ENCODE data around the gene LAMA2. TPM values are rescaled to one million over a fixed set of nuclear protein-coding genes. Genes with fewer than 3 reads are reported as not detected.

LAMA2 gene
- total and polyA plus RNA-seq, 8 donors = 3.4 to 110 (median 31.6) TPM

DNA sequence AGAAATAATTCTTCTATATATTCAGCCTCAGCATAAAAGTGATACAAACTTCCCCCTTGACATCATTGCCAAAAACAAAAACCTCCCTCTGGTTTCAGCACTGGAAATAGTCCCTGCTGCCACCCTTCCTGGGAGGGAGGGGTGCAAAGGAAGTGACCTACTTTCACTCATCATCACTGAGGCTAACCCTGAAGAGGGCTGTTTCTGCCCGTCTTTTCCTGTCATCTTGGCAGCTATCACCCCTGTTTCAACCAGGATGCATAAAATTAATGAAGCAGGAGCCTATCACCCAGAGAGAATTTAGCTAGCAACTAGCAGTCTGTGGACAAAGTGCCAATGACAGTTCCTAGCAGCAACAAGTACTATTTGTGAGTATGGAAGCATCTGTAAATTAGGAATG lies 397.8 kb downstream of the LAMA2 start:
- 45 to 73% (median 50%) methylated on average over 1 of the region's 1 CpG for WGBS, 5 donors
- H3K27ac ChIP-seq = no peak overlapping the region
- no peaks in the 10 kb centered on the region for H3K27me3 ChIP-seq
- TF ChIP-seq EP300 (IDR thresholded peaks at IDR 0.05) = no peak
- no peak for TF ChIP-seq CTCF (IDR thresholded peaks at IDR 0.05)
- TF ChIP-seq POLR2A (IDR thresholded peaks at IDR 0.05) = no peak
- TF ChIP-seq POLR2AphosphoS5 (IDR thresholded peaks at IDR 0.05) = no peak
- H3K4me1 ChIP-seq = peaks cover 0 to 5% (median 0%) of the 10 kb centered on the region in 4 donors
- peaks cover 0 to 13% (median 4%) of the 10 kb centered on the region in 4 donors for H3K36me3 ChIP-seq
- intact Hi-C loops (cut with DNase I; ENCODE audit: low total_unique reads) = no loop called here
- no peaks in the 10 kb centered on the region for H3K9me3 ChIP-seq
- no peak overlapping the region for H3K4me3 ChIP-seq
- DNase-seq = peak in 1 of 2 donors; percentile 20

DNA sequence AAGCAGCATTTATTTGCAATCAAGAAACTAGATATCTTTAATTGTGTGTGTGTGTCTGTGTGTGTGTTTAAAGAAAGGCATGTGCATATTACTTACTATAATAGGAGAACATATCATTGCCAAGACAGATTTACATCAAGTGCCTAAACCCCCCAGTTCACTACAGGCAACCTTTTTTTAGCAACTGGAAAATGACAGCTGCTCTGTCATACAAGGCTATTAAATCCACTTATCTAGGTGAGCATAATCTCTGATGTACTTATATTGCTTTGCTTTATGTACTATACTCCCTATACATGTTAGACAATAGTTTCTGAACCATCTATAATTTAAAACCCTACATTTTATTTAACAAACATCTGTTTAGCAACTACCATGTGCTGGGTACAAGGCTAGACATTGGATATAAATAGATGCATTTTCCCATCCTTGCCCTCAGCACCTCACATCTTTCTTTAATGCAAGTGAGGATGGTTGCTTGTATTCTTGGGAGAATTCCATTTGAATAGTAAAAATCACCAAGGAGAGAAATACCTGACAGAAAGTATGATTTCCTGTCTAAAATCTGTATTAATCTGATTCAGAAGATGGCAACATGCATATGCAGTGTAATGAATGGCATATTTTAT lies 398.3 kb downstream of the LAMA2 start:
- Histone ChIP-seq H3K4me1 (peaks cover 0 to 5% (median 0%) of the 10 kb centered on the region in 4 donors), H3K9me3 (no peaks in the 10 kb centered on the region), H3K27me3 (no peaks in the 10 kb centered on the region), H3K4me3 (no peak overlapping the region), H3K27ac (no peak overlapping the region), H3K36me3 (peaks cover 0 to 13% (median 4%) of the 10 kb centered on the region in 4 donors)
- intact Hi-C loops (cut with DNase I; ENCODE audit: low total_unique reads) = no loop called here
- DNase-seq = no peak
- TF ChIP-seq POLR2AphosphoS5 (IDR thresholded peaks at IDR 0.05) = no peak
- TF ChIP-seq CTCF (IDR thresholded peaks at IDR 0.05) = no peak
- TF ChIP-seq EP300 (IDR thresholded peaks at IDR 0.05) = no peak
- no peak for TF ChIP-seq POLR2A (IDR thresholded peaks at IDR 0.05)

GRCh38 chr6:129282019-129282418 lies 399.1 kb downstream of the LAMA2 start:
- Histone ChIP-seq H3K4me1 (peaks cover 0 to 5% (median 0%) of the 10 kb centered on the region in 4 donors), H3K27me3 (no peaks in the 10 kb centered on the region), H3K27ac (no peak overlapping the region), H3K9me3 (no peaks in the 10 kb centered on the region), H3K36me3 (peaks cover 0 to 13% (median 4%) of the 10 kb centered on the region in 4 donors), H3K4me3 (no peak overlapping the region)
- no peak for DNase-seq
- TF ChIP-seq POLR2A (IDR thresholded peaks at IDR 0.05) (no peak), EP300 (IDR thresholded peaks at IDR 0.05) (no peak), POLR2AphosphoS5 (IDR thresholded peaks at IDR 0.05) (no peak), CTCF (IDR thresholded peaks at IDR 0.05) (no peak)
- intact Hi-C loops (cut with DNase I; ENCODE audit: low total_unique reads) = no loop called here

- no peak for DNase-seq
Measured at GRCh38 chr6:129284225-129284624, 401.3 kb downstream of the LAMA2 start.

More at GRCh38 chr6:129284225-129284624, 401.3 kb downstream of the LAMA2 start:
- Histone ChIP-seq H3K9me3 (no peaks in the 10 kb centered on the region), H3K4me1 (peaks cover 0 to 5% (median 0%) of the 10 kb centered on the region in 4 donors), H3K36me3 (peaks cover 0 to 13% (median 6%) of the 10 kb centered on the region in 4 donors), H3K27me3 (no peaks in the 10 kb centered on the region), H3K27ac (no peak overlapping the region), H3K4me3 (no peak overlapping the region)
- no peak for TF ChIP-seq POLR2AphosphoS5 (IDR thresholded peaks at IDR 0.05)
- TF ChIP-seq CTCF (IDR thresholded peaks at IDR 0.05) = no peak
- no peak for TF ChIP-seq POLR2A (IDR thresholded peaks at IDR 0.05)
- TF ChIP-seq EP300 (IDR thresholded peaks at IDR 0.05) = no peak
- WGBS, 5 donors = 31 to 59% (median 53%) methylated on average over 3 of the region's 3 CpGs
- intact Hi-C loops (cut with DNase I; ENCODE audit: low total_unique reads) = no loop called here

Measured in stomach (tissue), 9 donors.